Brain microvascular endothelial cell (primary cell): Measurements from ENCODE around the gene MYBBP1A.
A peak's percentile ranks its signal among the peaks of the same experiment; 100 is the strongest.

Experiments
- DNase-seq: peaks from one replicate; pipeline ENCODE4 v3.0.0-alpha.2; 2020
- H3K27ac ChIP-seq: fragments of 250-450 bp; sonication (Bioruptor Pico); 2 replicates; pipeline ENCODE4 v1.5.1; 2020; ENCODE audit warnings: mild to moderate bottlenecking, moderate library complexity
- H3K27me3 ChIP-seq: fragments of 250-450 bp; sonication (Bioruptor Pico); replicated peaks from 2 replicates; pipeline ENCODE4 v1.5.1; 2020; ENCODE audit warnings: mild to moderate bottlenecking
- H3K36me3 ChIP-seq: fragments of 250-450 bp; sonication (Bioruptor Pico); replicated peaks from 2 replicates; pipeline ENCODE4 v1.5.1; 2020; ENCODE audit warnings: mild to moderate bottlenecking
- H3K4me3 ChIP-seq: 2 replicates; pipeline ENCODE4 v1.5.1; 2011; ENCODE audit warnings: low read depth, mild to moderate bottlenecking, control low read depth, low read length, moderate library complexity
- in situ Hi-C: cut with HindIII; loops from 2 replicates; pipeline ENCODE4 v1.10.0; 2017; ENCODE audit warnings: low sequenced_read_pairs, low pct_ligation_motif_present
- TF ChIP-seq, protein P1 (sequence below): IDR thresholded peaks from 2 replicates; pipeline ENCODE4 v1.5.1; 2011; ENCODE audit warnings: low read depth, mild to moderate bottlenecking, moderate library complexity, low read length, control low read depth, inconsistent platforms; ENCODE audit errors: missing control alignments

Gene MYBBP1A

DNA sequence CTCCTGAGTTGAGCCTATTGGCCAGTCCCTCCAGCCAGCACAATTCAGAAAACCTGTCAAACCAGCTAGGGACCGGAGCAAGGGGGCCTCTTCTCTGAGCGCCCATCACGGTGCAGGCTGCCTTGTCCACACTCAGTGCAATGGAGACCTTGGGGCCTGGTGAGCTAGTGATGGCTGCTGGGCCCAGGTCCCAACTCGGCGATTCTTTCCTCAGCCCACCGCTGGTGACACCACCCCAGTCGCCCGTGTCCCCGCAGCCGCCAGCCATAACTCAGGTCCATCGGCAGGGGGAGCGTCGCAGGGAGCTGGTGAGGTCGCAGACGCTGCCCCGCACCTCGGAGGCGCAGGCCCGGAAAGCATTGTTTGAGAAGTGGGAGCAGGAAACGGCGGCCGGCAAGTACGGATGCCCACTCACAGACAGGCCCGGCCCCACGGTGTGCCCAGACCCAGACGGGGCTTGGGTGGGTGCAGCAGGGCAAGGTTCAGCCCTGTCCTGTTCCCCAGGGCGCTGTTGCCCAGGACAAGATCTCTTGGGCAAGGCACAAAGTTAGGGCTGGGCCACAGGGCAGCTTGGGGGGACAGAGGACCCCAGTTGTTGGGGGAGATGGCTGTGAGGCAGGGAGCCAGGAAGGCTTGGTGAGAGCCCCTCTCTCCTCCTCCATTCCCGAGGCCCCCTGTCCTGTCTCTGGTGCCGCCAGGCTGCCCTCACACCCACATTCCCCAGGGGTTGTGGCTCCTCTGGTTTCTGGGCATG, 39.9 kb upstream of the MYBBP1A start:
- H3K4me3 ChIP-seq: no peak overlapping the region
- DNase-seq: no peak
- in situ Hi-C loops: no loop called here

DNA sequence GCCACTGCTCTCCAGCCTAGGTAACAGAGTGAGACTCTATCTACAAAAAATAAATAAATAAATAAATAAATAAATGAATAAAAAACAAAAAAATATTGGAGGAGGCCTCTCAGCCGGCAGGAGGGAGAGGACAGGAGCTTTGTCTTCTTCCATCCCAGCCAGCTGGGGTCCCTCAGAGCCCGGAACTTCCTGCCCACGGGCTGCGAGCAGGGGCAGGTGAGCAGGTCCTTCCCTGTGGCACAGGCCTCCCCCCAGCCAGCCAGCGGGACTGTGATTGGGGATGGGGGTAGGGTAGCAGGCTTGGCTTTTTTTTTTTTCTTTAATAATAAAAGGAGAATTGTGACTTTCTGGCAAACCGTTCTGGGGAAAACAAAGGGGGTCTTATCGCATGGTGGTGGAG, 39.2 kb upstream of the MYBBP1A start:
- DNase-seq: no peak
- in situ Hi-C loops: no loop called here
- TF ChIP-seq, protein P1, sequence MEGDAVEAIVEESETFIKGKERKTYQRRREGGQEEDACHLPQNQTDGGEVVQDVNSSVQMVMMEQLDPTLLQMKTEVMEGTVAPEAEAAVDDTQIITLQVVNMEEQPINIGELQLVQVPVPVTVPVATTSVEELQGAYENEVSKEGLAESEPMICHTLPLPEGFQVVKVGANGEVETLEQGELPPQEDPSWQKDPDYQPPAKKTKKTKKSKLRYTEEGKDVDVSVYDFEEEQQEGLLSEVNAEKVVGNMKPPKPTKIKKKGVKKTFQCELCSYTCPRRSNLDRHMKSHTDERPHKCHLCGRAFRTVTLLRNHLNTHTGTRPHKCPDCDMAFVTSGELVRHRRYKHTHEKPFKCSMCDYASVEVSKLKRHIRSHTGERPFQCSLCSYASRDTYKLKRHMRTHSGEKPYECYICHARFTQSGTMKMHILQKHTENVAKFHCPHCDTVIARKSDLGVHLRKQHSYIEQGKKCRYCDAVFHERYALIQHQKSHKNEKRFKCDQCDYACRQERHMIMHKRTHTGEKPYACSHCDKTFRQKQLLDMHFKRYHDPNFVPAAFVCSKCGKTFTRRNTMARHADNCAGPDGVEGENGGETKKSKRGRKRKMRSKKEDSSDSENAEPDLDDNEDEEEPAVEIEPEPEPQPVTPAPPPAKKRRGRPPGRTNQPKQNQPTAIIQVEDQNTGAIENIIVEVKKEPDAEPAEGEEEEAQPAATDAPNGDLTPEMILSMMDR: no peak
- peaks cover 9% of the 10 kb centered on the region for H3K27me3 ChIP-seq
- H3K4me3 ChIP-seq: no peak overlapping the region
- no peak overlapping the region for H3K27ac ChIP-seq
- no peaks in the 10 kb centered on the region for H3K36me3 ChIP-seq

More for the DNA sequence above, 39.9 kb upstream of the MYBBP1A start:
- H3K36me3 ChIP-seq: no peaks in the 10 kb centered on the region
- TF ChIP-seq, protein P1: peak; percentile 60
- H3K27ac ChIP-seq: no peak overlapping the region
- H3K27me3 ChIP-seq: peaks cover 12% of the 10 kb centered on the region

DNA sequence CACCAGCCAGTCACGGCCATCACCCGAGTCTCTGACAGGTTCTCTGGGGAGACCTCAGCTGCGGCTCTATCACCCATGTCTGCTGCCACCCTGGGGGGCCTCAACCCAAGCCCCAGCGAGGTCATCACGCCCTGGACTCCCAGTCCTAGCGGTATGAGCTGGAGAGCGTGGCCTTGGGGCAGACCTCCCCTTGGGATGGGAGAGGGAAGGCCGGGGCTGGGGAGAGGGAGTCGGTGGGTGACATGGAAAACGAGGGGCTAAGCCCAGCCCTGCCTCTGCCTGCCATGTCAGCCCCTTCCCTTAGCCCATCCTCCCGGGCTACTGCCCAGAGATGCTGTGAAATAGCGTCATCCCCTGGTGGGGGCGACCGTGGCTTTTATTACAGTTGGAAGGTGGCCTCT, 37.8 kb upstream of the MYBBP1A start:
- Histone ChIP-seq H3K36me3 (no peaks in the 10 kb centered on the region), H3K27ac (no peak overlapping the region), H3K4me3 (no peak overlapping the region), H3K27me3 (peaks cover 4% of the 10 kb centered on the region)
- no peak for DNase-seq
- TF ChIP-seq, protein P1: no peak
- in situ Hi-C loops: no loop called here

DNA sequence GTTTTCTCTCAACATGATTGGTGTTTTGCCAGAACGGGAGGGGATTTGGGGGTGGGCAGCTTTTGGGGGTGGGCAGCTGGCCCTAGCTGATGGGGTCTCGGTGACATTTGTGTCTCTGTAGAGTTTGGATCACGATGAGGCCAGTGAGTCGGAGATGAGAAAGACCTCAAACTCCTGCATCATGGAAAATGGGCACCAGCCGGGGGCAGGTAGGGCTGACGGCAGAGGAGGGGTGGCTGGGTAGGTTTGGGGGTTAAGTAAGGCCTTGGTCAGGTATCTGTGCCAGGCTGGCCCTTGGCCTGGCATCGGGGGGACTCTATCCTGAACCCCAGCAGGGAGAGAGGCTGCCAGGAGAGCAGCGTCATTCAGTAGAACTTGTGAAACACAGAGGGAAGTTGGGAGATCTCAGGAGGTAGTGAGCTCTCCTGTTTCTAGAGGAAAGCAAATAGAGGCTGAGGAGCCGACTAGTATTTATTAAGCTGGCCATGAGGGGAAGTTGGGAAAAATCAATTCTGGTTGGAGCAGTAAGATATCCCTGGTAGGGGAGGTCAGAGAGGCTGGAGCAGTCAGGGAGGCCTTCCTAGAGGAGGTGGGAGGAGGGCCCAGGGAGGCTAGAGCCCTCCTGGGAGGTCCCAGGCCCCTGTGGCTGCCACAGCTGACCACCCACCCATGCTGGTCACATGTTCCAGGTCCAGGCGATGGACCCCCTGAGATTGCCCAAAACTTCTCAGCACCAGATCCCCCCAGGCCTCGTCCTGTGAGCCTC, 37.2 kb upstream of the MYBBP1A start:
- in situ Hi-C loops: no loop called here
- TF ChIP-seq, protein P1: no peak
- Histone ChIP-seq H3K4me3 (no peak overlapping the region), H3K27ac (no peak overlapping the region), H3K36me3 (no peaks in the 10 kb centered on the region), H3K27me3 (peaks cover 6% of the 10 kb centered on the region)
- DNase-seq: no peak

DNA sequence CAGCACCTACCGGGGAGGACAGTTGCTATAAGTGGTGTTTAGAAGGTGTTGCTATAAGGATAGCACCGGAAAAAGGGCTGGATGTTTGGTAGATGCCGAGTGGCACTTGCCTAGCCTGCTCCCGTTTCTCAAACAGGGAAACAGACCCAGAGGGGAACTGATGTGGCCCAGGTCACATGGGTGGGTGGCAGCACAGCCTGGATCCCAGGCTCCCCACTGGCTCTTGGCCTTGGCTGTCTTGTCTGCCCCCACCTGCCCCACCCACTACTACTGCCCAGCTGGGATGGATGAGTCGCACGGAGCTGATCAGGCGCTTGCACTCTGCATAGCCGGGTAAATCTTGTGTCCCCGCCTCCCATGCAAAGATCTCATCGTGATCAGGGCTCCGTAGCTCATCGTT, 36.3 kb upstream of the MYBBP1A start:
- in situ Hi-C loops: no loop called here
- no peaks in the 10 kb centered on the region for H3K36me3 ChIP-seq
- H3K27me3 ChIP-seq: peaks cover 13% of the 10 kb centered on the region
- TF ChIP-seq, protein P1: no peak
- DNase-seq: peak; percentile 23
- H3K27ac ChIP-seq: no peak overlapping the region
- H3K4me3 ChIP-seq: no peak overlapping the region
